ENCODE measurements around the gene MARK2.

GRCh38 chr11:63920126-63920938, 81.4 kb downstream of the MARK2 start:
- no peak for TF ChIP-seq CTCF (IDR thresholded peaks at IDR 0.05)
- TF ChIP-seq POLR2A (IDR thresholded peaks at IDR 0.05), result no peak
